ENCODE data around the gene KAT2B.

KAT2B gene

DNA sequence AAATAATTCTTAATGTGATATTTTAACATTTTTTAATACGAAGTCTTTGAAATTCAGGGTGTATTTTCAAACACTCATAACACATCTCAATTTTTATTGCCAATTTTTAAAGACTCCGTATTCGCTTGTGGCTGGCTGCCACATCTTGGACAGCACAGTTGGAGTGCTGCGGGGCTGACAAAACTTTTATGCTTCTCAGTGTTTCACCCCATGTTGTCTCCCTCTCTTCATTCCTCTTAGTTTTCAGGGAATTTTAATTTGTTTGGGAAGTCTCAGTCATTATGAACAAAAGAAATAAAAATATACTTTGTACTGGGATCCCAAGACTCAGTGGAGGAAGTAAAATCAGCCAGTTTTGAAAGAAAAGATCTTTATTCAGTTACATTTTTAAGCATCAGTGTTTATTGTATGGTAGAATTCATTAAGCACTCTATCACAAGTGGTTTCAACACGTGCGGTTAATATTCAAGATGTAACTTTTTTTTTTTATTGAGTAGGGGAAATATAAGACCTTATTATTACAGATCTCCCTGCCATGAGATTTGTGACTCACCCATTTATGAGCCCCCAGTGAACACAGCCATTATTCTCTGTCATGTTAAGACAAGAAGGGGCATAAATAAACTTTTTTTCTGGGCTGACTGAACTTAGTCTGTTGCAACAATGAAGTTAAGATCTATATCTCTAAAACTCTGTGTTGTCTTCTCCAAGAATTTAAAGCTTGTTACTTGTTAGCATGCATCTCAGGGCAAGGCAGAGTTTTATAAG, 26.8 kb downstream of the KAT2B start:
- no peak for DNase-seq

DNA sequence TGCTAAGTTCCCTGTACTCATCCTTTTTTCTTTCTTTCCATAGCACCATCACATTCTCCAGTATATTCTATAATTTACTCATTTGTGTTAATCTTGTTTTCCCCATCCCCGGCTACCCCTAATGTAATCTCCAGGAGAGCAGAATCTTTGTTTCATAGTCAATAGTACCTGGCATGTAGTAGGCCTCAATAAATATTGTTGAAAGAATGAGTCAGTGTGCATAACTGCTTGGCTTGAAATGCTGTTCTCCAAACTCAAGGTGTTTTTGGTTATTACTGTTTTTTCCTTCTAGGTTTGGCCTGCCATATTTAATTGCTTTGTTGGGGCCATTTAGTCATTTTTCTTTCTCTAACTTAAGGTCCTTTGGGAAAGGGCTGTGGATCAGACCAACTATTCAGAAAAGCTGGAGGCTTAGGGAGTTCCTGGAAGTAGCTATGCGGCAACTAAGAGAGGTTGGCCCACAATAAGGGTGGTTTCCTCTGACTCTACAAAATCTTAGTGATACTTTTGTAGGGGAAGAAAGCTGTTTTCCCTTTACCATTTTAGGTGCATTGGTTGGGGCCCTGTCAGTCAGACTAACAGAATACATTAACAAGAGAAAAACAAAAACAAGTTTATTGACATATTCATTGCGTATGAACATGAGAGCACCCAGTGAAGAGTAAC, 28.4 kb downstream of the KAT2B start:
- no peak for DNase-seq

DNA sequence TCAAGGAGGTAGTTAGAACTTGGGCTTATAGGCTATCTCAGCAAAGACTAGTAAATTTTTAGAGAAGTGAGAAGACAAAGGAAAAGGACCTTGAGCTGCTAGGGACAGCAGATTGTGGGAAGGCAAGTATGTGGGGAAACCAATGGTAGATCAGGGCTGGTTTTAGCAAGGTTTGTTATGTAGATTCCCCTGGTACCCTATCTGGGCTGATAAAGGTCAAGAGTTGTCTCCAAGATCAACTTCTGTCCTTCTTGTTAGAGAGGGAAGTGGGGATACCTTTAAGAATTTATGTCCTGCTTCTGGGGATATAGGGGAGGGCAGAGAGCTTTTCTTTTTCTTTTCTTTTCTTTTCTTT, 28.9 kb downstream of the KAT2B start:
- DNase-seq: no peak

DNA sequence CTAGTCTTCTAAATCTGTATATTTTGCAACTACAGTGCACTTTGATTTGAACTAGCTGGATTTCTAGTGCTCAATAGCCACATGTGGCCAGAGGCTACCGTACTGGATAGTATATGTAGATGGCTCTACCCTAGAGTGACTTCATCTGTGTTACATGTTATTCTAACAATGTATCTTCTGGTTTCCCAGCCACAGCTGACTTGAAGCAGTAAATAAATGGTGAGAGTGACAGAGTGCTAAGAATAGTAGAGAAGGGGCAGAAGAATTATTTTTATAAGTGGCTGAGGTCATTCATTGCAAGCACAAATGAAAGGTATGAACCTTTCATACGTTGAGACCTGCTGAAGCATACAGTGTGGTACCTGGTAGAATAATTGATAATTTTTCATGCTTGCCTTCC, 30.9 kb downstream of the KAT2B start:
- no peak for DNase-seq

DNA sequence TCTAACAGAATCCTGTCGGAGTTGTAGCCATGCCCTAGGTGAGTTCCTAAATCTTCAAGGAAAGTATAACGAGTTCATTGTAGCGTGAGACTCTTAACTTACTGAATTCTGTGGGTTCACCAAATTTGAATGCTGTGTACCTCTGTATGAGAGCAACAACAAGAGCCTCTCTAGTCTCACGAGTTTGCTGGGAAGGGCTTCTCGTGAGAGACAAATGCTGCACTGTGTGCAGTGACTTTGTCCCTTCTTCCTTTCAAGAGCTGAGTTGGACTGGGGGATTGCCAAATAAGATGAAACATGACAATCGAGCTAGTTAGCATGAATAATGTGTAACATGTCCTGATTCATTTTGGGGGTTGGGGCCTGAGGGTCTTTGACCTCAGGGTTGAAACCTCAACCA, 32.2 kb downstream of the KAT2B start:
- DNase-seq: no peak

DNA sequence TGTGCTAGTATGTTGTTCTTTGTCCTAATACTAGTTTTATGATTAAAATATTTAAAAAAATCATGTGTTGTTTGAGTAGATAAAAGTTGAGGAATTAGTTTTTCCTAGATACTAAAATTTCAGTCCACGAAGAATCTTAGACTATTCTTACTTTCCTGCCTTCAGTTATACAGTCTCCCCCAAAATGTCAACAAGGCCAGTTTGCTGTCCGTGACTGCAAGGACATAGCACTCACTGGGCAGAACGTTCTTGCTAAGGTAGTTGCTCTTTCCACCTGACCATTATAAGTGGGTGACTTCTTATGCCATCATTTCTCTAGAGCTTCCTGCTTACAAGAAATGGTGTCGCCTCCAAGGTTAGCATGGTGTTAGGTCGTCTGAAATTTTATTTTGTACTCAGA, 32.8 kb downstream of the KAT2B start:
- no peak for DNase-seq

DNA sequence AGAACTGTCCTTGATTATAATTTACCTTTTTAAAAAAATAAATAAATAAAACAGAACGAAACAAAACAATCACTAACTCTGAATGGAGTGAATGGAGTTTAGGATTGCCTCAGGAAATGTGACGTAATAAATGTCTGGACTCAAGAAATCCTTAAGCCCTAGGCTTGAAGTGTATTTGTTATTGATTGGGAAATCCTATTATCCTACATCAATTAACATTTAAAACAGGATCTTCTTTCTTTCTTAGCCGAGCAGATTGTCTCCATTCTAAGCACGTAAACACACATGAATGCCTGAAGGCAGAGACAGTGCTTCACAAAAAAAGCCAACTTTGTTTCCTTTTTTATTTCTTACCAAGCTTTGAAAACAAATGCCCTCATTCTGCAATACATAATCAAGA, 33.4 kb downstream of the KAT2B start:
- DNase-seq: no peak

DNA sequence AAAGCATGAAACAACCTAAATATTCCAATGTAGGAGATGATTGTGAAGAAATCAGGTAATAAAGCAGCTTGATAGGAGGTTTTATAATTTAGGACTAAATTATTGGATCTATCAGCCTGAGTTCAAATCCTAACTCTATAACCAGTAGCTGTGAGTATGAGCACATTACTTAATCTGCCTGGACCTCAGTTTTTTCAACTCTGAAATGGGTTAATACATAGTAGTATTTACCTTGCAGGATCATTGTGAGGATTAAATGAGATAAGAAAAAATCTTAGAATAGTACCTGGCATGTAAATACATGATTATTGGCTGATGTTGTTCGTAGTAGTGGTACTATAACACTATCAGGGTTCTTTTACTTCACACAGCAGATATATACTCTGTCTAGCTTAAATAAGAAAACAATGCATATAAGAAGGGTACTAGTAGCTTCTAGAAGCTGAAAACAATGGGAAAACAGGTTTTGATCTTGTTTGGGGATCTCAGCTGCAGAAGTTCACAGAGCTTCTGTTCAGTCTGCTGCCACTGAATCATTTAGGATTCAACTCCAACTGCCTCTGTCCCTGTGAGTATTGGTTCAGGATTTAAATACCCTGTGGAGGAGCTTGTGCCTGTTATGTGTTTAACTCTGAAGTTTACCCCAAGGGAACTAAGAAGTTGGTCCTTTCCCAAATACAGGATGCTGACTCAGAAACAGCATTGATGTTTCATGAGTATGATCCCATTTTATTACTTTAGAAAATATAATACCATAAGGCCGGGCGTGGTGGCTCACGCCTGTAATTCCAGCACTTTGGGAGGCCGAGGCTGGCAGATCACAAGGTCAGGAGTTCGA, 34.2 kb downstream of the KAT2B start:
- no peak for DNase-seq

DNA sequence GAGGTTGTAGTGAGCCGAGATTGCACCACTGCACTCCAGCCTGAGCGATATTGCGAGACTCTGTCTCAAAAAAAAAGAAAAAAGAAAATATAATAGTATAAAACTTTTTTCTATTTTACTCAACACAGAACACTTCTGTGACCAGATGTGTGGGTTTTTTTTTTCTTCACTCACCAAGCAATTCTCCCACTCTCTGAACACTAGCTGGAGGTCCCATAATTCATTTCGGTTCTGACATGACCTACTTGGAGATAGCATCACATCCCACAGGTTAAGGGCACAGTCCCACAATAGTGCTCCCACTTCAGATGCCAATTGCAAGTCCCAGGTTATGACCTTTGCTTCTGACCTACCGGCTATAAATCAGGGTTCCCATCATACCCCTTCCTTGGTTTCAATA, 35.0 kb downstream of the KAT2B start:
- DNase-seq: no peak

DNA sequence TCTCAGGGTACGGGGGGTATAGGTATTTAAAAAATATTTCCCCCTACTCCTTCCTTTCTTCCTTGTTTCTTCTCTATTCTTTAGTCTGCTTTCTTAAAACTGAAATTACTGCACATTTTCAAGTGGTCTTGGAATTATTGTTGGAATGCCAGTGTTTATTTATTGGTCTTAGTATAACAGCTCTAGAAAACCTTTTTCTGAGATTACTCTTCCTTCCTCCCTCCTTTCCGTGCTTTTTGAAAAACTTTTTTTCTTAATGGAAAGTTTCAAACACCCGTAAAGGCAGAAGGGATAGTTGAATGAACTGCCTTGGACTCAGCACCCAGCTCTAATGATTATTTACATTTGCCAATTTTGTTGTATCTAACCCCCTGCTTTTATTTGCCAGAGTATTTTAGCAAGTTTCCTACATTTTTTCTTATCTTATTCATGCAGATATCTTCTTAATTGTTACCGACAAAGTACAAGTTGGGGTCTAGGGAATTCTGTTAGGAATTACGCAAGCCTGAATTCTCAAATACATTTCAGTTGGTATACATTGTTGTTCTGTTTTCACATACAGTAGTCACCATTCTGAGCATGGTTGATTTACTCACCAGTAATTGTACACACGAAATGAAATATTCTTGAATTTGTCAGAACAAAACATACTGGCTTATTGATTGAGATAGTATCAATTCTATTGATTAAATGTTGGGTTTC, 36.2 kb downstream of the KAT2B start:
- DNase-seq: no peak

DNA sequence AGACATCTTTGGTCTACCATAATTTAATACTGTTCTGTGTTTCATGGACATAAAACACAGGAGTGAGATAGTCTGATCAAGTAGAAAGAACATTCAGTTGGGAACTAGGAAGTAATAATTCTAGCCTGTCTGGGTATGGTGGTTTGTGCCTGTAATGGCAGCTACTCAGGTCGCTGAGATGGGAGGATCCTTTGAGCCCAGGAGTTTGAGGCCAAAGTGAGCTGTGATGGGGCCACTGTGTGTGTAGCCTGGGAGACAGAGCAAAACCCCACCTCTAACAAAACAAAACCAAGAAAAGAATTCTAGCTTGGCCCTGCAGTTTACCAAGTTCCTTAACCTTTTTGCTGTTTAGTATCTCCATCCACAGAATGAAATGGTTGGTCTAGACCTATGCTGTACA, 36.8 kb downstream of the KAT2B start:
- DNase-seq: no peak

DNA sequence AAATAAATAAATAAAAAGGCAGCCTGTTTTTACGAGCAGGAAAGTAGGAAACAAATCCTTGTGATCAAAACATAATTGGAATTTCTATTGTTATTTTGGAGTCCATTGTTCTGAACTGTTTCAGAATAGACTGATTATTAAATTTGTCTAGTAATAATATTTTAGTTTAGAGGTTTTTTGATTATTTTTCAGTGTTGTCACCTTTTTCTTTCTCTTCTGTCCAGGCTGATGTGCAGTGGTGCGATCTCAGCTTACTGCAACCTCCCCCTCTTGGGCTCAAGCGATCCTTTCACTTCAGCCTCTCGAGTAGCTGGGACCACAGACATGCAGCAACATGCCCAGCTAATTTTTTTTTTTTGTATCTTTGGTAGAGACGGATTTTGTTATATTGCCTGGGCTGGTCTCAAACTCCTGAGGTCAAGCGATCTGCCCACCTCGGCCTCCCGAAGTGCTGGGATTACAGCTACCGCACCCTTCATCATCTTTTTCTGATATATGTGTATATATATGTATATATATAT, 38.0 kb downstream of the KAT2B start:
- DNase-seq: no peak

DNA sequence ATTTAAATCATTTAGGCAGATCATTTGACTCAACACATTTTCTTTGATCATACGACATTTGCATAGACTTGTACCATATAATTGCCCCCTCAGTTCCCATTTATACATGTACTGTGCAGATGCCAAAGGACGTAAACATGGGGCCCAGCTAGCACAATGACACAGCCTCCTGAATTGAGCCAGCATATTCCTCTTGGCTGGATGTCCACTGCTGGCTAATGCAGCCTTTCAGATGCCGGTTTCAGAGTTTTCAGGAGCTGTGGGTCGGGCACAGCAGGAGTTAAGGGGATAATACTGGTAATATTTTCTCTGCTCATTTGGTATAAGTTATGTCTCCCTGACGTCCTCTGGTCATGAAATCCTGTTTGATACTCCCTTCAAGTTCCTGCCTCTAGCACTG, 39.4 kb downstream of the KAT2B start:
- DNase-seq: no peak

DNA sequence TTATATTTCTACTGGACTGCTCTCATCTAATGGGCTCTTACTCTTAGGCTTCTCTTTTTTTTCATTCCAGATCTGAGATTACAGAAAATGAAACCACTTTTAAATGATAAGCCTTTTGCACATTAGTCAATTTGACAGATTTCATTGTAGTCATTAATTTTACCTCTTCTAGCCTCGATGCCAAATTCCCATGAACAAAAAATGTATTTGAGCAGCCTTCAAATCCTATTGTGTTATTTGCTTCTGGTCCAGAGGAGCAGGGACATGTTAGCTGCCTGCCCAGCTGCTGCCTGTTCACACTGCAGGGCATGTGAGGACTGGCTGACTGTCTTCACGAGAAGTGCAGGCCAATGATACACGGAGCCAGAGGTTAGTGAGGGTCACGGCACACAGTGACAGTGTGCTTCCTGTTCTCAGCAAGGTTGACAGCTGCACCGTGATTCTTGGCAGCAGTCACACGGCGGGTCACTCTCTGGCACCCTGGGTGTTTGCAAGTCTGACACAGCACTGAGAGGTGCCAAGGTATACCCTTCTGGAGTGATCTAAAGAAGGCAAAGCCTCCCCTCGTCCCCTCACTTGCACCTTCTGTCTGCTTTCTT, 40.8 kb downstream of the KAT2B start:
- DNase-seq: peak in 1 of 4 experiments; percentile 6

DNA sequence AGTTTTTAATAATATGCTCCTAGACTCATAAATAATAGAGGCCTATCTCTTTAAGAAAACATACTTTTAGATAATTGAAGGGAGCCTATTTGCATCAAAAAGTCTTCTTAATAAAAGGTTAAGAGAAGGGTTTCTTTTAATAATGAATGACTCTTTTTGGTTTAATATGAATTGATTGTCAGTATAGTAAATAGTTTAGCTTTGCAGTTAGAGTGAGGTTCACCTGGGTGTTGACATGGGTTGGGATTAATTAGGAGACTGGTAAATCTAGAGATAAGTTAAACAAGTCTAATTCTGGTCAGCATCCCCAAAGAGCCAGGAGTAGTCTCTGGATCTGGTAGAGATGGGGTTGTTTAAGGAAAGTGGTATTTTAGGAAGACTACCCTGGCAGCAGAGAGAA, 43.0 kb downstream of the KAT2B start:
- DNase-seq: no peak

DNA sequence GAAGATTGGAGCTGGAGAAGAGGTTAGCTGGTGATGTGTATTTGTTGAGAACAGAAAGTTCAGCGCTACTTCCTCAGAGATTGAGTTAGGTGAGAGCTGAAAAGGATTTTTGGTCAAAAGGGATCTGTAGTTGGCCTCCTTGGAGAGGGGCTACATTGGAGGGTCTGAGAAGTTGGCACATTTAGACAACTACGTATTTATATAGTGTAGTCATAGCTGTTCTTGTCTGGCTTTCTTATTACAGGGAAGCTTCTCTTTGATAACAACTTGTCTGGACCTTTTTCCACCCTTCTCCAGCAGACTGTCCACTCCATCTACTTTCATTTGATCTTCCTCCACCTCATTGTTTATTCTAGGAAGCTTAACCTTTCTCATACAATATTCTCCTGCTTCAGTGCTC, 43.7 kb downstream of the KAT2B start:
- DNase-seq: no peak

DNA sequence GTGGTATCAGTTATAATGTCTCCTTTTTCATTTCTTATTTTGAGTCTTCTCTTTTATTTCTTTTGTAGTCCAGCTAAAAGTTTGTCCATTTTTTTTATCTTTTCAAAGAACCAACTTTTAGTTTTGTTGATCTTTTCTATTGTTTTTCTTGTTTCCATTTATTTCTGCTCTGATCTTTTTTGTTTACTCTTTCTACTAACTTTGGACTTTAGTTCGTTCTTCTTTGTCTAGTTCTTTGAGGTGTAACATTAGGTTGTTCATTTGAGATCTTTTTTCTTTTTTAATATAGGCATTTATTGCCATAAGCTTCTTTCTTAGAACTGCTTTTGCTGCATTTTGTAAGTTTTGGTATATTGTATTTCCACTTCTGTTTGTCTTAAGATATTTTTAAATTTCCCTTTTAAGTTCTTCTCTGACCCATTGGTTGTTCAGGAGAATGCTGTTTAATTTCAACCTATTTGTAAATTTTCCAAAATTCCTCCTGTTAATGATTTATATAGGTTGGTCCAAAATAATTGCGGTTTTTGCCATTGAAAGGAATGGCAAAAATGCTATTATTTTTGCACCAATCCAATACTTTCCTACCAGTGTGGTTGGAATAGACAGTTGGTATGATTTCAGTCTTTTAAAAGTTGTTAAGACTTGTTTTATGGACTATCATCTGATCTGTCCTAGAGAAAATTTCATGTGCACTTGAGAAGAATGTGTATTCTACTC, 51.2 kb downstream of the KAT2B start:
- no peak for DNase-seq

DNA sequence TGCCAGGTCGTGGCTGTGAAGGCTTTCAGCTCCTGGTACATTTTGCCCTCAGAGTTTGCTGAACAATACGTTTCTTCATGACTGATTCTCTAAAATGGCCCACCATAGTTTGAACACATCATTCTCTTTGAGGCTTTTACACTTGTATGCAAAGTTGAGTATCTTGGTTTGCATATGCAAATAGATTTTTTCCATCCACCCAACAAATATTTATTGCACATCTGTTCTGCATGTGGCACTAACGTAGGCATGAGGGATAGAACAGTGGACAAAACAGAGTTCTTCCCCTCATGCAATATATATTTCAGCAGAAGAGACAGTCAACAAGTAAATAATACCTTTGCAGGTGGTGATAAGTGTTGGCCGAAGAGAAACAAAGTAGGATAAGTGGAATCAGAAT, 55.2 kb downstream of the KAT2B start:
- DNase-seq: no peak

DNA sequence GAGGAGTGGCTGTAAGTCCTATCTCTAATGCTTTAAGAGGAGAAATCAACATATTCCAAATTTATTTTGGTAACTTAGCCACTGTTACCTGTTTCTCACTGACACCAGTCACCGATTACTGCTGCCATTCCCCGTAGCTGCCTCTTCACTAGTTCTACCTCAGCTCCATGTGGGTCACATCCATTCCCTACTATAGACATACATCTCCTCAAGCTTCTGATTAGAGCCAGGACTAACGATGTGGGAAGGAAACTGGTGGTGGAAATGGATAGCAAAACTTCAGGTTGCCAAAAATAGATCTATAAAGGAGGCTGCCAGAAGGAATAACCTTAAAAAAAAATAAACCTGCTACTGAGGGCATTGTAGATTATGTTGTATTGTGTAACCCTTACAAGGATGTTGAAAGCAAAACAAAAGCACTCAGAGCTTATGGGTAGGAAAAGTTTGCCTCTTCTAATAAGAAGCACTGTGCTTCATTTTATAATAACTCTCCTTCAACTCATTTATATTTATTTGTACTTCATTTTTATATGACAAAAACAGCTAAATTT, 56.0 kb downstream of the KAT2B start:
- DNase-seq: no peak

DNA sequence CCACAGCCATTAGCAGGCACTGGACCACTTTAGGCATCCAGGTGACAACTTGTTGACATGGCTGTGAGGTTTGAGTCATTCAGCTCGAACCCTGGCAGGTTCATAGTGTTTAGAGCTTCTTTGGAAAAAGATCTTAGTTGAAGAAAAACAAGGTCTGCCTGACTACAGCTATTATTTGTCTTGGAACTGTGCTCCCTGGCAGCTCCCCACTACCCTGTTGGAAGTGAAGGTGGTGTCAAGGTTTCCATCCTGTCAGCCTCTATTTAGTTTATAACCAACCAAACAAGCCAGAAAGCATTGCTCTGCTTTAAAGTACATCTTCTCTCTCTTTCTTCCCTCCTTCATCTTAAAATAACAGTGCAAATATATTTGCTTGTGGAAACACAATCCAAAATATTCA, 56.8 kb downstream of the KAT2B start:
- DNase-seq: no peak

DNA sequence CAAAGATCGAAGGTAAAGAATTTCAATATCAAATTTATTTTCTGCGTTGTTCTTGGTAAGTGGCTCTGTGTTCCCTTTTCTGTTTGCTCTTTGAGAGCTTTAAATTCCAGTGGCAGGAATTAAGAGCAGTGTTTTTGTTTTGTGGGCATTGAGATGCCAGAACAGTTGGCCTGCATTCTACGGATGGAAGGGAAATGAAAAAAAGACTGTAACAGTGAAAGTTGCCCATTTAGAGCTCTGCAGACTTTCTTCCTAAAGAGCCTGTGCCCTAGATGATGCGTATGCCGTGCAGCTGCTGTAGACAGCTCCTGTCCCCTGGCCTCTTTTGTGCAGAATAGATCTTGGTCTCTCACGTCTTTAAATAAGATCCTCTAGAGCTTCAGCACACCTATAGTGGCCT, 58.8 kb downstream of the KAT2B start:
- no peak for DNase-seq

DNA sequence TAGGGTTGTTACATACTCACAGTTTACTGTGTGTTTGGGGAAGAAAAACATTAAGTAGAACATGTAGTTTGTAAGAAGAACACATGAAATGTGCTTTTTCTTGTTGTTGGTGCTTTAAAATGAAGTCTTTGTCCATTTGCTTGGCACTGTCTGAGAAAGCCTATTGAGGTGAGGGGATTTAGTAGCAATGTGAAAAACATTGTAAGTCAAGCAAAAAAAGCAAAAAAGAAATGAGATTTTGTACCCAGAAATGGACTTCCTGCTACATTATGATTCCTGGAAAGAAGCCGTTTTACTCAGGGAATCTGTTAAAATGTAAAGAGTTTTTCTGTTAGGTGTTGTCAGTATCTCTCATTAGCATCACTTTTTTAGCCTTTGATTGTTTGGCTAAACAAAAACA, 59.9 kb downstream of the KAT2B start:
- no peak for DNase-seq
